ENCODE results near the gene CBFA2T3. TPM values are rescaled to one million over a fixed set of nuclear protein-coding genes. Genes with fewer than 3 reads are reported as not detected.
A peak's percentile ranks its signal among the peaks of the same experiment; 100 is the strongest.

CBFA2T3 gene
- total RNA-seq, 1 experiment from 2014 or later = 2.9 TPM

DNA sequence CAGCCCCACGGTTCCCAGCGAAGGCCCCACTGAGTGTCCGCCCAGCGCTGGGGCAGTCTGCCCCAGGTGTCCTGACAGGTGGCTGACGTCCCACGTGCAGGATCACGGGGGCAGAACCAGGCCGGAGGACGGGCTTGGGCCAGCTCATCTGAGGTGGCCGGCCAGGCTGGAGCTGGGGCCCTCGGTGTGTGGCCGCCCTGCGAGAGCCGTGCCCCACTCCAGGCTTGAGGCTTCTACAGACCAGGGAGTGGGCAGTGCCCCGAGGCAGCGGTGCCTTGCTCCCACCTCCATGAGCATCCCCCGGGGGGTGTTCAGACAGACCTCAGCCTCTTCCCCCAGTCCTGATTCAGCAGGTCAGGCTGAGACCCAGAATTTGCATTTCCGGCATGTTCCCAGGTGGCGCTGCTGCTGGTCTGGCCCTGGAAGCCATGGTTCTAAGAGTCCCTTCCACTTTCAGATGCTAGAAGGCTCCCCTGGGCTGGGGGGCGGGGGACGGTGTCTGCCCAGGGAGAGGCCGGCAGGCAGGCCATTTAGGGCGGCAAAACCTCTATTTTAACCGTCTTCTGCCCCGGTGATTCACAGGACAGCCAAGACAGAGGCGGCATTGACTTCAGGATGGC lies 75.2 kb downstream of the CBFA2T3 start:
- H2BK5ac ChIP-seq (ENCODE audit: insufficient read length, low read length) = no peak overlapping the region
- H4K5ac ChIP-seq (ENCODE audit: insufficient read length, low read depth, low read length) = no peak overlapping the region
- no peak overlapping the region; the same call in 1 of the 2 replicates for H3K14ac ChIP-seq (ENCODE audit: insufficient read depth, low read length)
- H3K79me1 ChIP-seq (ENCODE audit: insufficient read depth, low read depth, low read length, poor library complexity, severe bottlenecking) = no peaks in the 10 kb centered on the region
- no peaks in the 10 kb centered on the region for H4K20me1 ChIP-seq (ENCODE audit: control insufficient read depth, insufficient read depth, insufficient read length)
- no peak overlapping the region for H3T11ph ChIP-seq (ENCODE audit: low read length)
- no peak overlapping the region for H2BK12ac ChIP-seq (ENCODE audit: insufficient read length, low read depth, low read length)
- no peak overlapping the region for H3K23ac ChIP-seq (ENCODE audit: insufficient read length, low read depth, low read length)
- Mint-ChIP-seq H3K4me1 (peaks cover 6 to 15% of the 10 kb centered on the region in 2 experiments; a peak in 3 of 4 replicates), H3K27ac (no peak overlapping the region), H3K36me3 (ENCODE audit: insufficient read depth in 1 of 3, low read depth in 3 of 3) (no peaks in the 10 kb centered on the region), H3K9me3 (no peaks in the 10 kb centered on the region), H3K27me3 (ENCODE audit: low read depth) (no peaks in the 10 kb centered on the region), H3K4me3 (no peak overlapping the region)
- H3K9ac ChIP-seq (ENCODE audit: extremely low read depth, insufficient read length, low read length) = no peak overlapping the region
- no peak overlapping the region for H2AK5ac ChIP-seq (ENCODE audit: insufficient read length, low read length)
- H2AFZ ChIP-seq (ENCODE audit: low read length) = no peak overlapping the region
- no peaks in the 10 kb centered on the region for H3K23me2 ChIP-seq (ENCODE audit: insufficient read length, low read depth, low read length, poor library complexity, severe bottlenecking)
- no CpG with 5 or more reads among the region's 26 CpGs for WGBS (ENCODE audit: extremely low coverage, insufficient read length, low lambda C conversion rate)
- no peak overlapping the region for H2BK120ac ChIP-seq (ENCODE audit: low read depth, low read length, poor library complexity, severe bottlenecking)
- no peak overlapping the region for H3K56ac ChIP-seq (ENCODE audit: insufficient read length, low read depth, low read length)
- TF ChIP-seq, protein P1, sequence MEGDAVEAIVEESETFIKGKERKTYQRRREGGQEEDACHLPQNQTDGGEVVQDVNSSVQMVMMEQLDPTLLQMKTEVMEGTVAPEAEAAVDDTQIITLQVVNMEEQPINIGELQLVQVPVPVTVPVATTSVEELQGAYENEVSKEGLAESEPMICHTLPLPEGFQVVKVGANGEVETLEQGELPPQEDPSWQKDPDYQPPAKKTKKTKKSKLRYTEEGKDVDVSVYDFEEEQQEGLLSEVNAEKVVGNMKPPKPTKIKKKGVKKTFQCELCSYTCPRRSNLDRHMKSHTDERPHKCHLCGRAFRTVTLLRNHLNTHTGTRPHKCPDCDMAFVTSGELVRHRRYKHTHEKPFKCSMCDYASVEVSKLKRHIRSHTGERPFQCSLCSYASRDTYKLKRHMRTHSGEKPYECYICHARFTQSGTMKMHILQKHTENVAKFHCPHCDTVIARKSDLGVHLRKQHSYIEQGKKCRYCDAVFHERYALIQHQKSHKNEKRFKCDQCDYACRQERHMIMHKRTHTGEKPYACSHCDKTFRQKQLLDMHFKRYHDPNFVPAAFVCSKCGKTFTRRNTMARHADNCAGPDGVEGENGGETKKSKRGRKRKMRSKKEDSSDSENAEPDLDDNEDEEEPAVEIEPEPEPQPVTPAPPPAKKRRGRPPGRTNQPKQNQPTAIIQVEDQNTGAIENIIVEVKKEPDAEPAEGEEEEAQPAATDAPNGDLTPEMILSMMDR (conservative IDR thresholded peaks at IDR 0.05) = no peak
- no peak overlapping the region for H3K18ac ChIP-seq (ENCODE audit: insufficient read length, low read depth, low read length)
- no peak overlapping the region for H2BK15ac ChIP-seq (ENCODE audit: low read depth, low read length)
- no peak overlapping the region for H3K4ac ChIP-seq (ENCODE audit: low read depth, low read length)
- H3K27ac ChIP-seq (ENCODE audit: insufficient read length, low read depth, low read length) = no peak overlapping the region
- H4K91ac ChIP-seq (ENCODE audit: insufficient read length, low read depth, low read length) = no peak overlapping the region
- H3K4me1 ChIP-seq (ENCODE audit: insufficient read depth, low read length) = no peaks in the 10 kb centered on the region
- H3K79me2 ChIP-seq (ENCODE audit: insufficient read depth, low read length) = no peaks in the 10 kb centered on the region
- H3K27me3 ChIP-seq (ENCODE audit: insufficient read depth, low read length) = no peaks in the 10 kb centered on the region
- no peaks in the 10 kb centered on the region for H3K9me3 ChIP-seq (ENCODE audit: control insufficient read depth, low read depth, low read length)
- H3K4me2 ChIP-seq (ENCODE audit: insufficient read depth, insufficient read length, low read length) = no peak overlapping the region
- DNase-seq = peak; percentile 60
- H4K8ac ChIP-seq (replicated peaks; ENCODE audit: insufficient read length, low read depth, low read length) = no peak overlapping the region
- no peak overlapping the region for H2BK20ac ChIP-seq (ENCODE audit: low read depth, low read length, poor library complexity, severe bottlenecking)

All from H9 (cell line).